Right lobe of liver (tissue), 6 donors: ENCODE results near the gene MFSD1. TPM values are rescaled to one million over a fixed set of nuclear protein-coding genes. Genes with fewer than 3 reads are reported as not detected.

Source experiments
- ATAC-seq, 4 donors: fragments of 200-7000 bp; cut with Tn5 transposase; one replicate each; pipeline ENCODE4 v1.9.1; 2020; ENCODE audit warnings: mild to moderate bottlenecking in 4 of 4, moderate library complexity in 4 of 4
- DNase-seq, 3 donors: peaks; one replicate each; pipeline ENCODE4 v3.0.0-alpha.2; 2020
- H3K27ac ChIP-seq, 3 donors: fragments of 200-600 bp; one replicate each; pipeline ENCODE4 v1.8.0; 2022
- H3K27me3 ChIP-seq, 2 donors: fragments of 200-600 bp; one replicate each; pipeline ENCODE4 v1.8.0; 2022
- H3K36me3 ChIP-seq, 4 donors: fragments of 200-600 bp; sonication (generic) in 1 of 4; one replicate each; pipeline versions ENCODE4 v1.5.1 to v1.8.0; 2017 to 2022; ENCODE audit warnings: control low read depth in 1 of 4
- H3K4me1 ChIP-seq, 4 donors: fragments of 200-600 bp; sonication (generic) in 1 of 4; one replicate each; pipeline versions ENCODE4 v1.5.1 to v1.8.0; 2017 to 2022; ENCODE audit warnings: control low read depth in 1 of 4
- H3K4me3 ChIP-seq, 3 donors: fragments of 200-600 bp; one replicate each; pipeline ENCODE4 v1.8.0; 2022
- H3K9me3 ChIP-seq, 4 donors: fragments of 200-600 bp; sonication (generic) in 1 of 4; one replicate each; pipeline versions ENCODE4 v1.5.1 to v1.8.0; 2017 to 2022; ENCODE audit warnings: control low read depth in 1 of 4
- CTCF ChIP-seq, 4 donors: fragments of 200-600 bp in 3 of 4; fragments of 450-650 bp in 1 of 4; IDR thresholded peaks; one replicate each; pipeline versions ENCODE4 v1.5.1 to v1.8.0; 2016 to 2022; ENCODE audit warnings: antibody characterized with exemption in 4 of 4, mild to moderate bottlenecking in 2 of 4
- POLR2A ChIP-seq: fragments of 450-650 bp; IDR thresholded peaks from one replicate; pipeline ENCODE4 v1.6.1; 2017; ENCODE audit warnings: antibody characterized with exemption, mild to moderate bottlenecking
- WGBS: methylation state at CpG from one replicate; pipeline ENCODE4 v1.1.6; 2018; ENCODE audit warnings: low coverage, low lambda C conversion rate; ENCODE audit not compliant: insufficient coverage; ENCODE audit errors: missing lambda C conversion rate; 5-methylcytosine and 5-hydroxymethylcytosine counted together
- intact Hi-C, 2 donors: fragments of 100-400 bp; cut with DNase I; formaldehyde crosslinking; loops; one replicate each; pipeline versions ENCODE4 v1.11.2 to v1.14.1; 2022
- total RNA-seq, 6 experiments: library from RNA; depleted of rRNA in 2 of 6; stranded (reverse); fragments of >200 nt in 2 of 6; fragmentation: NEBNext Ultra II Directional in 3 of 6; extraction: Animal tissue kit (Norgen Biotek cat#: 25700) in 3 of 6; gene quantifications; one replicate each; pipeline versions ENCODE4 v1.1.0 to v1.2.4, GENCODE V29; 2016 to 2023
- donor health status: DM: no; HTN: yes; CAD: no.
- donor health status: DM: no; HTN: no; CAD: no.
- donor health status: DM: no; HTN: no; CAD: no.
- donor health status: DM: no; HTN: yes; CAD: no.
- donor health status: DM: no; HTN: yes; CAD: no.

MFSD1 gene
- total RNA-seq, 6 experiments from 2014 or later, result 25.3 to 38.5 (median 35.3) TPM

DNA sequence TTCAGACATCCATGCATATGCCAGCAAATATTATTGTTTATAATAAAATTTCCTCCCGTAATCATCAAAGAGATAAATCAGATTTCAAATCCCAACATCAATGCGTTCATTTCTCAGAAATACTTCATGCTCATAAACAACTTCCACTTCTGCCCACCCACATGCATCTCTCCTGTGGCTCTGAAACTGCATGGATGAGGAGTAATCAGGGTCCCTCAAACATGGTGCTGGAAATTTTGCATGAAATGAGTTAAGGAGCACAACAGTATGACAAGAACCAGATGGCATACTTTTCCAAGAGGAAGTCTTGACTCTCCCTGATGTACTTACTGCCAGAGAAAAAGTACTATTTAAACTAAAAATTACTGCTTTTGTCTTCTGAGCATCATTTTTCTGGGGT lies 26.9 kb upstream of the MFSD1 start:
- Histone ChIP-seq H3K9me3 (no peaks in the 10 kb centered on the region), H3K27ac (no peak overlapping the region), H3K36me3 (no peaks in the 10 kb centered on the region), H3K4me1 (peaks cover 0 to under 1% (median 0%) of the 10 kb centered on the region in 4 donors), H3K27me3 (no peaks in the 10 kb centered on the region), H3K4me3 (no peak overlapping the region)
- intact Hi-C loops, result no loop called here
- no peak for TF ChIP-seq CTCF (IDR thresholded peaks at IDR 0.05)
- TF ChIP-seq POLR2A, result no peak
- WGBS, result 82% methylated on average over 2 of the region's 2 CpGs
- DNase-seq, result no peak
- ATAC-seq, result no peak

DNA sequence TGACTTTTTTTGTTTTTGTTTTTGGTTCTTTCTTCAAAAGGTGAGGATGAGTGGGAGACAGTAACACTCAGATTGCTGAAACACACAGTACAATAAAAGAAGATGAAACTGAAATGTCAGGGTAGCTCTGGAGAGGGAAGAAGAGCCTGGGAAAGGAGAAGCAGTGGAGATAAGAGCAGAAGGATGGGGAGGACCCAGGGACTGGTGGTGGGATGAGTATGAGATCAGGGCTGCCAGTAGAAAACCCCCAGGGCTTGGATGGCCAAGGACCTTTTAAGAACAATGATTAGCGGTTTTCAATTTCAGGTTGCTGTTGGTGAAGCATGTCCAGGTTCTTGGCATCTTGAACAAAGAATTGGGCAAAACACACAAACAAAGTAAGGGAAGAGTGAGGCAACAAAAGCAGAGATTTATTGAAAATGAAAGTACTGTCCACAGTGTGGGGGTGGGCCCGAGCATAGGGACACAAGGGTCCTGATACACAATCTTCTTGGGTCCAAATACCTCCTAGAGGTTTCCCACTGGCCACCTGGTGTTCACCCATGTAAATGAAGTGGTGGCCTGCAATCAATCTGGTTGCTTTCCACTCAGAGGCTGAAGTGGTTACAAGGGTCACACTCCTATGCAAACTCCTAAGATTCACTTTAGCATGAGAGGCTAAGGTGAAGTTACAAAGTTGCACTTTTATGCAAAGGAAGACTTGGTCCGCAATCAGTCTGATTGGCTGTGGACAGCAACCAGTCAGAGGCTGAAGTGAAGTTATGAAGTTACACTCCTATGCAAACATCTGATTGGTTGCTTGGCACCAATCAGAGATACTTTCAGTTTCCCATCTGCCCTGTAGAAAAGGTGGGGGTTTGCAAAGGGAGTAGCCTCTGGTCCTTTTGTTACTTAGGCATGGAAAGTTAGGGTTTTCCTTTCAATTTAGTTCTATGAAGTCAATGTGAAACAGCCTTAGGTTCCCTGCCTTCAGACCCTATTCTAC lies 26.1 kb upstream of the MFSD1 start:
- TF ChIP-seq CTCF (IDR thresholded peaks at IDR 0.05) (no peak), POLR2A (no peak)
- ATAC-seq, result no peak
- 60% methylated on average over 1 of the region's 3 CpGs for WGBS
- no peak overlapping the region for H3K27ac ChIP-seq
- DNase-seq, result no peak
- no peaks in the 10 kb centered on the region for H3K4me1 ChIP-seq
- H3K9me3 ChIP-seq, result no peaks in the 10 kb centered on the region
- H3K27me3 ChIP-seq, result no peaks in the 10 kb centered on the region
- no peaks in the 10 kb centered on the region for H3K36me3 ChIP-seq
- intact Hi-C loops, result no loop called here
- no peak overlapping the region for H3K4me3 ChIP-seq

- Histone ChIP-seq H3K4me3 (no peak overlapping the region), H3K27me3 (no peaks in the 10 kb centered on the region), H3K27ac (no peak overlapping the region), H3K36me3 (no peaks in the 10 kb centered on the region), H3K9me3 (no peaks in the 10 kb centered on the region), H3K4me1 (no peaks in the 10 kb centered on the region)
- ATAC-seq, result no peak
- no peak for TF ChIP-seq CTCF (IDR thresholded peaks at IDR 0.05)
- intact Hi-C loops, result no loop called here
- no peak for DNase-seq
- 91% methylated on average over 6 of the region's 7 CpGs for WGBS
Observed at GRCh38 chr3:158776531-158776930, 25.3 kb upstream of the MFSD1 start.

- Histone ChIP-seq H3K4me3 (no peak overlapping the region), H3K4me1 (no peaks in the 10 kb centered on the region), H3K36me3 (no peaks in the 10 kb centered on the region), H3K9me3 (no peaks in the 10 kb centered on the region), H3K27ac (no peak overlapping the region), H3K27me3 (no peaks in the 10 kb centered on the region)
- WGBS, result 81% methylated on average over 3 of the region's 3 CpGs
- no peak for DNase-seq
- ATAC-seq, result peak in 2 of 4 donors; percentile 28 to 48
- TF ChIP-seq POLR2A, result no peak
- TF ChIP-seq CTCF (IDR thresholded peaks at IDR 0.05), result no peak
- intact Hi-C loops, result no loop called here
Observed at GRCh38 chr3:158777161-158777873, 24.5 kb upstream of the MFSD1 start.
